Osteoblast (primary cell): ENCODE data around the gene PIEZO2. TPM values are rescaled to one million over a fixed set of nuclear protein-coding genes. Genes with fewer than 3 reads are reported as not detected.

ENCODE experiments used
- DNase-seq: peaks from one replicate; pipeline ENCODE4 v3.0.0; 2011; ENCODE audit warnings: low spot score, mixed read lengths; ENCODE audit not compliant: insufficient read length; ENCODE audit errors: missing footprints
- H2AFZ ChIP-seq: 2 replicates; pipeline ENCODE4 v1.6.0; 2011; ENCODE audit warnings: mild to moderate bottlenecking, low read length
- H3K27ac ChIP-seq: 2 replicates; pipeline ENCODE4 v1.5.1; 2011; ENCODE audit warnings: mild to moderate bottlenecking, low read depth, low read length, moderate library complexity
- H3K27me3 ChIP-seq: 2 replicates; pipeline ENCODE4 v1.6.0; 2012; ENCODE audit warnings: mild to moderate bottlenecking, control low read depth, inconsistent platforms, low read length, moderate library complexity; ENCODE audit not compliant: insufficient read depth
- H3K36me3 ChIP-seq: 2 replicates; pipeline ENCODE4 v1.5.1; 2011; ENCODE audit warnings: mild to moderate bottlenecking, low read length, control low read depth, moderate library complexity; ENCODE audit not compliant: insufficient read depth
- H3K4me1 ChIP-seq: 2 replicates; pipeline ENCODE4 v1.5.1; 2011; ENCODE audit warnings: mild to moderate bottlenecking, low read length, control low read depth, moderate library complexity; ENCODE audit not compliant: insufficient read depth
- H3K4me2 ChIP-seq: 2 replicates; pipeline ENCODE4 v1.6.0; 2011; ENCODE audit warnings: mild to moderate bottlenecking, low read length; ENCODE audit not compliant: insufficient read depth
- H3K4me3 ChIP-seq: fragments of 200-600 bp; sonication (generic); 3 replicates; pipeline ENCODE4 v1.5.1; 2012; ENCODE audit warnings: mild to moderate bottlenecking, low read length, inconsistent platforms; ENCODE audit not compliant: insufficient read depth
- H3K79me2 ChIP-seq: 2 replicates; pipeline ENCODE4 v1.6.0; 2012; ENCODE audit warnings: mild to moderate bottlenecking, low read length, control low read depth, inconsistent platforms; ENCODE audit not compliant: insufficient read depth
- H3K9me3 ChIP-seq: 2 replicates; pipeline ENCODE4 v1.5.1; 2011; ENCODE audit warnings: low read depth, low read length, control low read depth
- H4K20me1 ChIP-seq: 2 replicates; pipeline ENCODE4 v1.6.0; 2012; ENCODE audit warnings: mild to moderate bottlenecking, low read length, control low read depth; ENCODE audit not compliant: insufficient read depth
- total RNA-seq: library from RNA; depleted of rRNA; stranded (reverse); fragments of >200 nt; gene quantifications from 2 replicates; pipeline ENCODE4 v1.2.3, GENCODE V29; 2012
- TF ChIP-seq, protein P1 (sequence below): IDR thresholded peaks from 2 replicates; pipeline ENCODE4 v1.5.1; 2011; ENCODE audit warnings: mild to moderate bottlenecking, low read depth, low read length, moderate library complexity; ENCODE audit errors: extremely low read depth

PIEZO2 gene
- total RNA-seq, 1 donor = 46.7 TPM

- no peaks in the 10 kb centered on the region for H4K20me1 ChIP-seq
- TF ChIP-seq, protein P1, sequence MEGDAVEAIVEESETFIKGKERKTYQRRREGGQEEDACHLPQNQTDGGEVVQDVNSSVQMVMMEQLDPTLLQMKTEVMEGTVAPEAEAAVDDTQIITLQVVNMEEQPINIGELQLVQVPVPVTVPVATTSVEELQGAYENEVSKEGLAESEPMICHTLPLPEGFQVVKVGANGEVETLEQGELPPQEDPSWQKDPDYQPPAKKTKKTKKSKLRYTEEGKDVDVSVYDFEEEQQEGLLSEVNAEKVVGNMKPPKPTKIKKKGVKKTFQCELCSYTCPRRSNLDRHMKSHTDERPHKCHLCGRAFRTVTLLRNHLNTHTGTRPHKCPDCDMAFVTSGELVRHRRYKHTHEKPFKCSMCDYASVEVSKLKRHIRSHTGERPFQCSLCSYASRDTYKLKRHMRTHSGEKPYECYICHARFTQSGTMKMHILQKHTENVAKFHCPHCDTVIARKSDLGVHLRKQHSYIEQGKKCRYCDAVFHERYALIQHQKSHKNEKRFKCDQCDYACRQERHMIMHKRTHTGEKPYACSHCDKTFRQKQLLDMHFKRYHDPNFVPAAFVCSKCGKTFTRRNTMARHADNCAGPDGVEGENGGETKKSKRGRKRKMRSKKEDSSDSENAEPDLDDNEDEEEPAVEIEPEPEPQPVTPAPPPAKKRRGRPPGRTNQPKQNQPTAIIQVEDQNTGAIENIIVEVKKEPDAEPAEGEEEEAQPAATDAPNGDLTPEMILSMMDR = no peak
- H3K27ac ChIP-seq = peak overlapping the region; percentile 20
- H3K79me2 ChIP-seq = no peaks in the 10 kb centered on the region
- DNase-seq = peak; percentile 71
- H2AFZ ChIP-seq = no peak overlapping the region
- peaks cover 10% of the 10 kb centered on the region for H3K4me1 ChIP-seq
- no peak overlapping the region for H3K4me2 ChIP-seq
- H3K36me3 ChIP-seq = no peaks in the 10 kb centered on the region
- no peaks in the 10 kb centered on the region for H3K27me3 ChIP-seq
- H3K9me3 ChIP-seq = no peaks in the 10 kb centered on the region
- H3K4me3 ChIP-seq = no peak overlapping the region
These were observed 236.4 kb downstream of the PIEZO2 start for GRCh38 chr18:10912790-10913545.

GRCh38 chr18:10909724-10910123 is 239.6 kb downstream of the PIEZO2 start:
- H3K36me3 ChIP-seq = no peaks in the 10 kb centered on the region
- DNase-seq = no peak

GRCh38 chr18:10908760-10909159 is 240.6 kb downstream of the PIEZO2 start:
- Histone ChIP-seq H3K79me2 (no peaks in the 10 kb centered on the region), H3K4me3 (no peak overlapping the region), H3K4me1 (peaks cover 10% of the 10 kb centered on the region), H3K4me2 (no peak overlapping the region), H3K9me3 (no peaks in the 10 kb centered on the region), H3K36me3 (no peaks in the 10 kb centered on the region), H3K27me3 (no peaks in the 10 kb centered on the region), H4K20me1 (no peaks in the 10 kb centered on the region), H2AFZ (no peak overlapping the region), H3K27ac (no peak overlapping the region)
- TF ChIP-seq, protein P1 = no peak
- no peak for DNase-seq

More at GRCh38 chr18:10909724-10910123, 239.6 kb downstream of the PIEZO2 start:
- H4K20me1 ChIP-seq = no peaks in the 10 kb centered on the region
- no peak overlapping the region for H3K4me2 ChIP-seq
- peaks cover 10% of the 10 kb centered on the region for H3K4me1 ChIP-seq
- no peaks in the 10 kb centered on the region for H3K79me2 ChIP-seq
- H3K4me3 ChIP-seq = no peak overlapping the region
- TF ChIP-seq, protein P1 = no peak
- H3K27me3 ChIP-seq = no peaks in the 10 kb centered on the region
- no peak overlapping the region for H3K27ac ChIP-seq
- H3K9me3 ChIP-seq = no peaks in the 10 kb centered on the region
- H2AFZ ChIP-seq = no peak overlapping the region

DNA sequence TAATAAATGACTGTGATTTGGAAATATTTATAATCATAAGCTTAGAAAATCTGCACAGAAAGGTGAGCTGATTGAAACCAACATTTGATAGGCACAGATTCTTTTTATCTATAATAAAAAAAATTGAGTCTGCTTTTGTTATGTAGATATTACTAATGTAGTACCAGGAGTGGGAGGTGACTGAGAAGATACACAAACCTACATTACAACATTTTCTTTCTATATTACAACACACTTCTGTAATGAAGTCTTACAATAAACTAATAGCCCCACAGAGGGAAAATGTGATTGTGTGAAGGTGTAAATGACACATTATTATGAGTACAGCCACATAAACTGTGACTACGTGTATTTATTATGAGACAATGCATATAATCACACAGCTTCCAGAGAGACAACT is 241.6 kb downstream of the PIEZO2 start:
- peak; percentile 19 for DNase-seq
- Histone ChIP-seq H2AFZ (no peak overlapping the region), H3K4me2 (no peak overlapping the region), H3K4me1 (peaks cover 2% of the 10 kb centered on the region), H3K9me3 (no peaks in the 10 kb centered on the region), H3K36me3 (no peaks in the 10 kb centered on the region), H3K27ac (no peak overlapping the region), H3K4me3 (no peak overlapping the region), H4K20me1 (no peaks in the 10 kb centered on the region), H3K27me3 (no peaks in the 10 kb centered on the region), H3K79me2 (no peaks in the 10 kb centered on the region)
- TF ChIP-seq, protein P1 = no peak
